ENCODE data around the gene RFX8. TPM values are rescaled to one million over a fixed set of nuclear protein-coding genes. Genes with fewer than 3 reads are reported as not detected.

Gene RFX8
- total RNA-seq, 4 donors from 2014 or later, result 0.27 TPM; not detected in 3

DNA sequence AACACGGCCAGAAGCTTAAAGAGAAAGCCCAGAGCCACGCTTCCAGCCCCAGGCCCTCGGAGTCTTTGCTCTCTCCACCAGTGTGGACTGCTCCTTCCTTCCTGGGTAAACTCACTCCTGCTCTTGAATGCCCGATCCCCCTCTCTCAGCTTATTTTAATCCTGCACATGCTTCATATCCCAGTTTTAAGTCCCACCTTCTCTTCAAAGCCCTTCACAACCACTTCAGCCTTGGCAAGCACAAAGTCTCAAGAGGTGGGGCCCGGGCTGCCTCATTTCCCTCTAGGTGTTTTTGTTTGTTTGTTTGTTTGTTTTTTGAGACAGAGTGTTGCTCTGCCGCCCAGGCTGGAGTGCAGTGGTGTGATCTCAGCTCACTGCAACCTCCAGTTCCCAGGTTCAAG lies 66.0 kb downstream of the RFX8 start:
- DNase-seq (no peak), ATAC-seq (no peak)
- Histone ChIP-seq H3K27ac (no peak overlapping the region), H3K36me3 (no peaks in the 10 kb centered on the region), H3K27me3 (peaks cover 0 to 4% (median 0%) of the 10 kb centered on the region in 3 donors), H3K9me3 (no peaks in the 10 kb centered on the region), H3K4me1 (no peaks in the 10 kb centered on the region), H3K4me3 (no peak overlapping the region)
- in situ Hi-C loops (cut with MboI; ENCODE audit: low sequenced_read_pairs in 4 of 4) (loop anchor here in 1 of 4 donors (25.0 kb wide), 1 partner anchor 428 kb away; no protein-coding TSS in a partner anchor), intact Hi-C loops (cut with DNase I; ENCODE audit: low total_unique reads) (no loop called here)
- TF ChIP-seq POLR2A (IDR thresholded peaks at IDR 0.05), result no peak
- TF ChIP-seq, protein P1, sequence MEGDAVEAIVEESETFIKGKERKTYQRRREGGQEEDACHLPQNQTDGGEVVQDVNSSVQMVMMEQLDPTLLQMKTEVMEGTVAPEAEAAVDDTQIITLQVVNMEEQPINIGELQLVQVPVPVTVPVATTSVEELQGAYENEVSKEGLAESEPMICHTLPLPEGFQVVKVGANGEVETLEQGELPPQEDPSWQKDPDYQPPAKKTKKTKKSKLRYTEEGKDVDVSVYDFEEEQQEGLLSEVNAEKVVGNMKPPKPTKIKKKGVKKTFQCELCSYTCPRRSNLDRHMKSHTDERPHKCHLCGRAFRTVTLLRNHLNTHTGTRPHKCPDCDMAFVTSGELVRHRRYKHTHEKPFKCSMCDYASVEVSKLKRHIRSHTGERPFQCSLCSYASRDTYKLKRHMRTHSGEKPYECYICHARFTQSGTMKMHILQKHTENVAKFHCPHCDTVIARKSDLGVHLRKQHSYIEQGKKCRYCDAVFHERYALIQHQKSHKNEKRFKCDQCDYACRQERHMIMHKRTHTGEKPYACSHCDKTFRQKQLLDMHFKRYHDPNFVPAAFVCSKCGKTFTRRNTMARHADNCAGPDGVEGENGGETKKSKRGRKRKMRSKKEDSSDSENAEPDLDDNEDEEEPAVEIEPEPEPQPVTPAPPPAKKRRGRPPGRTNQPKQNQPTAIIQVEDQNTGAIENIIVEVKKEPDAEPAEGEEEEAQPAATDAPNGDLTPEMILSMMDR (IDR thresholded peaks at IDR 0.05 in 4 of 5, conservative IDR thresholded peaks at IDR 0.05 in 1 of 5), result no peak

DNA sequence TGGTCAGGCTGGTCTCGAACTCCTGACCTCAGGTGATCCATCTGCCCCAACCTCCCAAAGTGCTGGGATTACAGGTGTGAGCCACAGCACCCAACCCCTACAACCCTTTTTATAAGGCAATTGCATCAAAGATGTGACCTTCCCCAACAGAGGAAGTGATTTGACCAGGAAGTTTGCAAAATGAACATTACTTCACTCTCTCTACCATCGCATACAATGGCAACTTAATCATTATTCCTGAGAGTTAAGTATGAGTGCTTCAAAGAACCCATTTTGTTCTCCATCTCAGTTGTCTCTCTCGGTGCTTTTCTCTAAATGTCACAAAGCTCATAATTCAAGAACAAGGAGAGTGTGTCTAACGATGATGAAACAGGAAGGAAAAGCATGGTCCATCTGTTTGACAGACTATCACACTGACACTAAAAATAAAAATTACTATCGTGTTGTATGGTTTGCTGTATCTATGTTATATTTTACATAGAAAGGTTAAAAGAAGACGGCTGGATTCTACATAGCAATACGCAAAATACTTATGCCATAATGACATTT lies 69.5 kb downstream of the RFX8 start:
- in situ Hi-C loops (cut with MboI; ENCODE audit: low sequenced_read_pairs in 4 of 4), result loop anchor here in 1 of 4 donors (25.0 kb wide), 1 partner anchor 432 kb away; no protein-coding TSS in a partner anchor

DNA sequence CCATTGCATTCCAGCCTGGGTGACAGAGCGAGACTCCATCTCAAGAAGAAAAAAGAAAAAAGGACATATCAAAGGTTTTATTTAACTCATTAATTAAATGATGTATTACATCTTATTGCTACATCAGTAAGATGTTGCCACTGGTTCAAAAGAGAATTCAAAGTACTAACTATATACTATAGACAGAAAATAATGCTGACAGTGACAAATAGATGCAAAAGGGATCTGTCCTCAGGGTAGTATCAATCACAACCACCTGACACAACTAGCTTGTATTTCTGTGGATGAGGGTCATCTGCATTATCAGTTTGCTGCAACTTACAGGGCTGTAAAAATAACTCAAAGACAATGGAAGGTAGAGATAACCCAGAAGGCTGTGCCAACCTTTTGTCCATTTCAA lies 71.2 kb downstream of the RFX8 start:
- TF ChIP-seq POLR2A (IDR thresholded peaks at IDR 0.05), result no peak
- TF ChIP-seq, protein P1 (IDR thresholded peaks at IDR 0.05 in 4 of 5, conservative IDR thresholded peaks at IDR 0.05 in 1 of 5), result no peak
- intact Hi-C loops (cut with DNase I; ENCODE audit: low total_unique reads), result no loop called here
- no peak overlapping the region for H3K27ac ChIP-seq
- no peak for DNase-seq
- H3K27me3 ChIP-seq, result peaks cover 0 to 11% (median 5%) of the 10 kb centered on the region in 3 donors
- ATAC-seq, result no peak
- no peaks in the 10 kb centered on the region for H3K4me1 ChIP-seq
- H3K36me3 ChIP-seq, result no peaks in the 10 kb centered on the region
- in situ Hi-C loops (cut with MboI; ENCODE audit: low sequenced_read_pairs in 4 of 4), result loop anchor here in 1 of 4 donors (25.0 kb wide), 1 partner anchor 434 kb away; no protein-coding TSS in a partner anchor
- H3K4me3 ChIP-seq, result no peak overlapping the region
- no peaks in the 10 kb centered on the region for H3K9me3 ChIP-seq

More for the DNA sequence above, 69.5 kb downstream of the RFX8 start:
- Histone ChIP-seq H3K36me3 (no peaks in the 10 kb centered on the region), H3K27me3 (peaks cover 0 to under 1% (median 0%) of the 10 kb centered on the region in 3 donors), H3K4me1 (no peaks in the 10 kb centered on the region), H3K4me3 (no peak overlapping the region), H3K27ac (no peak overlapping the region), H3K9me3 (no peaks in the 10 kb centered on the region)
- DNase-seq (no peak), ATAC-seq (no peak)
- no peak for TF ChIP-seq POLR2A (IDR thresholded peaks at IDR 0.05)
- TF ChIP-seq, protein P1 (IDR thresholded peaks at IDR 0.05 in 4 of 5, conservative IDR thresholded peaks at IDR 0.05 in 1 of 5), result no peak
- intact Hi-C loops (cut with DNase I; ENCODE audit: low total_unique reads), result no loop called here

DNA sequence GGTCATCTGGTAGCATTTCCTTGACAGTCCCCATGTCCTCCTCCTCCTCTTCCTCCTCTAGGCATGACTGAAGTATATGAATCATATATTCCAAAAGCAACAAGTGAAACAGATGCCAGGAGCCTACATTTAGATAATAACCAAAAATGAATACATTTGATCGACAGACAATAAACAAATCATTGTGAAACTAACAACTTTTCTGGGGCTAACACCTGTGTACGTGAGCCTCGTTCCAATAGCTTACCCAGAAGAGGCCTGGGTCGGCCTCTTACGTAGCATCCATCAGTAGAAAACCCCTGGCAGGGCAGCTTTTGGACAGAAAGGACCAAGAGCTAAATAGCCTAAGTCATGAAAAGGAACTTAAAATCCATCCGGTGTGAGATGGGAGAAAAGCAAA lies 72.3 kb downstream of the RFX8 start:
- no peaks in the 10 kb centered on the region for H3K4me1 ChIP-seq
- no peak for ATAC-seq
- peaks cover 0 to 11% (median 7%) of the 10 kb centered on the region in 3 donors for H3K27me3 ChIP-seq
- no peak overlapping the region for H3K4me3 ChIP-seq
- no peak for DNase-seq
- intact Hi-C loops (cut with DNase I; ENCODE audit: low total_unique reads) (no loop called here), in situ Hi-C loops (cut with MboI; ENCODE audit: low sequenced_read_pairs in 4 of 4) (loop anchor here in 1 of 4 donors (25.0 kb wide), 1 partner anchor 435 kb away; no protein-coding TSS in a partner anchor)
- TF ChIP-seq POLR2A (IDR thresholded peaks at IDR 0.05), result no peak
- TF ChIP-seq, protein P1 (IDR thresholded peaks at IDR 0.05 in 4 of 5, conservative IDR thresholded peaks at IDR 0.05 in 1 of 5), result no peak
- no peaks in the 10 kb centered on the region for H3K36me3 ChIP-seq
- no peak overlapping the region for H3K27ac ChIP-seq
- H3K9me3 ChIP-seq, result no peaks in the 10 kb centered on the region

Measured in gastrocnemius medialis (tissue), 4 donors.